Ovary (tissue), 3 donors: ENCODE measurements around the gene CA10.

Experiments
- CTCF ChIP-seq, 3 donors: fragments of 450-650 bp in 2 of 3; fragments of 200-600 bp in 1 of 3; IDR thresholded peaks; one replicate each; pipeline versions ENCODE4 v1.5.1 to v1.8.0; 2016 to 2022; ENCODE audit warnings: antibody characterized with exemption in 3 of 3, mild to moderate bottlenecking in 1 of 3
- EP300 ChIP-seq: sonication (generic); formaldehyde crosslinking; IDR thresholded peaks from one replicate; pipeline ENCODE4 v1.6.1; 2017; ENCODE audit warnings: antibody characterized with exemption
- POLR2A ChIP-seq: fragments of 450-650 bp; IDR thresholded peaks from one replicate; pipeline ENCODE4 v1.6.1; 2017; ENCODE audit warnings: antibody characterized with exemption, mild to moderate bottlenecking, moderate library complexity
- donor health status: DM: no; HTN: no; CAD: no.

GRCh38 chr17:51951741-51952140, 206.8 kb downstream of the CA10 start:
- TF ChIP-seq CTCF (IDR thresholded peaks at IDR 0.05) (no peak), POLR2A (no peak), EP300 (no peak)
